H1 (cell line): ENCODE data around the gene CDC14B. TPM values are rescaled to one million over a fixed set of nuclear protein-coding genes. Genes with fewer than 3 reads are reported as not detected.

Source experiments
- CTCF ChIA-PET: fragments of 300-600 bp; sonication (Branson Sonifier 250); formaldehyde crosslinking; loops from one replicate; lab custom pipeline; 2021; ENCODE audit not compliant: partially characterized antibody; lab: Charles Lee
- POLR2A ChIA-PET: fragments of 300-600 bp; sonication (Branson Sonifier 250); formaldehyde crosslinking; loops from one replicate; lab custom pipeline; 2021; ENCODE audit warnings: inconsistent platforms; ENCODE audit not compliant: partially characterized antibody; lab: Charles Lee
- DNase-seq, 2 experiments: peaks; one replicate each; pipeline versions ENCODE4 v3.0.0 to v3.0.0-alpha.2; 2010 to 2022; ENCODE audit warnings: low spot score in 2 of 2, low read depth in 1 of 2, mixed read lengths in 1 of 2
- FAIRE-seq: peaks from 2 replicates; lab custom pipeline; 2011; peaks lifted over from hg19 to GRCh38; lab: Jason Lieb, UNC
- H2AFZ ChIP-seq: 2 replicates; pipeline ENCODE4 v1.8.1; 2012; ENCODE audit warnings: low read length, inconsistent platforms
- H2AK5ac ChIP-seq: 2 replicates; pipeline ENCODE4 v1.6.1; 2013; ENCODE audit warnings: low read depth, low read length
- H2BK120ac ChIP-seq: replicated peaks from 2 replicates; pipeline ENCODE3; 2013; ENCODE audit warnings: low read depth, low read length, inconsistent platforms
- H2BK12ac ChIP-seq: 2 replicates; pipeline ENCODE4 v1.6.1; 2013; ENCODE audit warnings: low read depth, low read length
- H2BK15ac ChIP-seq: 2 replicates; pipeline ENCODE4 v1.6.1; 2013; ENCODE audit warnings: low read length
- H2BK20ac ChIP-seq: 2 replicates; pipeline ENCODE4 v1.6.1; 2013; ENCODE audit warnings: low read length
- H2BK5ac ChIP-seq: 2 replicates; pipeline ENCODE4 v1.6.1; 2013; ENCODE audit warnings: low read depth, low read length
- H3K14ac ChIP-seq: 2 replicates; pipeline ENCODE4 v1.6.1; 2013; ENCODE audit warnings: inconsistent platforms; ENCODE audit not compliant: insufficient read length
- H3K18ac ChIP-seq: 2 replicates; pipeline ENCODE4 v1.6.1; 2013; ENCODE audit warnings: low read length; ENCODE audit errors: extremely low read depth
- H3K23ac ChIP-seq: 2 replicates; pipeline ENCODE4 v1.6.1; 2013; ENCODE audit warnings: inconsistent platforms; ENCODE audit not compliant: insufficient read length
- H3K23me2 ChIP-seq: 2 replicates; pipeline ENCODE4 v1.6.1; 2013; ENCODE audit warnings: low read depth, low read length
- H3K27ac ChIP-seq: 2 replicates; pipeline ENCODE4 v1.6.1; 2011; ENCODE audit warnings: low read depth, low read length, inconsistent platforms
- H3K27me3 ChIP-seq, 4 experiments: replicated peaks in 1 of 4; 1 replicate in 1 of 4; 2 replicates in 3 of 4; pipeline versions ENCODE4 v1.6.1 to v1.8.1; 2011 to 2013; ENCODE audit warnings: low read length in 3 of 4, mild to moderate bottlenecking in 3 of 4, inconsistent platforms in 2 of 4, mixed read lengths in 2 of 4, moderate library complexity in 1 of 4; ENCODE audit not compliant: control insufficient read depth in 3 of 4, insufficient read depth in 3 of 4; ENCODE audit errors: extremely low read depth in 1 of 4
- H3K36me3 ChIP-seq, 4 experiments: 2 replicates each; pipeline versions ENCODE4 v1.6.1 to v1.8.1; 2011 to 2013; ENCODE audit warnings: mild to moderate bottlenecking in 4 of 4, low read length in 3 of 4, moderate library complexity in 2 of 4, control low read depth in 1 of 4, inconsistent platforms in 1 of 4; ENCODE audit not compliant: insufficient read depth in 4 of 4, control insufficient read depth in 2 of 4
- H3K4ac ChIP-seq: replicated peaks from 2 replicates; pipeline ENCODE3; 2013; ENCODE audit warnings: low read length, low read depth, mixed read lengths, inconsistent platforms; ENCODE audit not compliant: insufficient read length
- H3K4me1 ChIP-seq, 4 experiments: replicated peaks in 1 of 4; 1 replicate in 1 of 4; 2 replicates in 3 of 4; pipeline versions ENCODE4 v1.6.1 to v1.8.1; 2011 to 2013; ENCODE audit warnings: low read length in 3 of 4, inconsistent platforms in 2 of 4, mixed read lengths in 1 of 4; ENCODE audit not compliant: insufficient read depth in 4 of 4, control insufficient read depth in 3 of 4
- H3K4me2 ChIP-seq, 2 experiments: 2 replicates each; pipeline versions ENCODE4 v1.6.1 to v1.8.1; 2011 to 2013; ENCODE audit warnings: low read depth in 2 of 2, low read length in 2 of 2, control low read depth in 1 of 2, inconsistent platforms in 1 of 2, mild to moderate bottlenecking in 1 of 2; ENCODE audit not compliant: insufficient read depth in 1 of 2
- H3K4me3 ChIP-seq, 4 experiments: fragments of 200-600, 300-600 bp in 1 of 4; sonication (generic), shearing (Covaris generic), sonication (Bioruptor Twin) in 1 of 4; 2 replicates each; pipeline versions ENCODE4 v1.5.1 to v1.8.1; 2011 to 2016; ENCODE audit warnings: low read length in 4 of 4, low read depth in 3 of 4, control low read depth in 2 of 4, inconsistent platforms in 2 of 4, mild to moderate bottlenecking in 2 of 4, mixed read lengths in 1 of 4, moderate library complexity in 1 of 4; ENCODE audit not compliant: insufficient read depth in 2 of 4; ENCODE audit errors: extremely low read depth in 1 of 4
- H3K56ac ChIP-seq: replicated peaks from 2 replicates; pipeline ENCODE3; 2013; ENCODE audit warnings: low read depth, mild to moderate bottlenecking, mixed read lengths, low read length, inconsistent platforms; ENCODE audit not compliant: insufficient read length
- H3K79me1 ChIP-seq: 2 replicates; pipeline ENCODE4 v1.6.1; 2013; ENCODE audit warnings: low read depth, low read length, control low read depth
- H3K79me2 ChIP-seq, 2 experiments: 2 replicates each; pipeline versions ENCODE4 v1.6.1 to v1.8.1; 2012 to 2013; ENCODE audit warnings: low read length in 2 of 2, mild to moderate bottlenecking in 2 of 2, inconsistent platforms in 1 of 2; ENCODE audit not compliant: insufficient read depth in 2 of 2, control insufficient read depth in 1 of 2
- H3K9ac ChIP-seq, 4 experiments: replicated peaks in 1 of 4; 1 replicate in 1 of 4; 2 replicates in 3 of 4; pipeline versions ENCODE4 v1.6.1 to v1.8.1; 2011 to 2013; ENCODE audit warnings: low read depth in 3 of 4, low read length in 3 of 4, control low read depth in 2 of 4, mild to moderate bottlenecking in 2 of 4, moderate library complexity in 2 of 4, inconsistent platforms in 1 of 4; ENCODE audit errors: extremely low read depth in 1 of 4
- H3K9me3 ChIP-seq, 2 experiments: 2 replicates each; pipeline versions ENCODE4 v1.6.1 to v1.8.1; 2012 to 2013; ENCODE audit warnings: mild to moderate bottlenecking in 2 of 2, moderate library complexity in 2 of 2, control low read depth in 1 of 2, inconsistent platforms in 1 of 2, low read depth in 1 of 2, low read length in 1 of 2, mixed read lengths in 1 of 2; ENCODE audit not compliant: insufficient read depth in 2 of 2
- H4K20me1 ChIP-seq, 2 experiments: replicated peaks in 1 of 2; 2 replicates each; pipeline versions ENCODE3 to v1.8.1; 2011 to 2013; ENCODE audit warnings: inconsistent platforms in 2 of 2, low read length in 2 of 2, mild to moderate bottlenecking in 1 of 2; ENCODE audit not compliant: insufficient read depth in 2 of 2, control insufficient read depth in 1 of 2
- H4K5ac ChIP-seq: 2 replicates; pipeline ENCODE4 v1.6.1; 2013; ENCODE audit warnings: low read length, low read depth, mixed read lengths, inconsistent platforms; ENCODE audit not compliant: insufficient read length
- H4K8ac ChIP-seq: 2 replicates; pipeline ENCODE4 v1.8.0; 2013; ENCODE audit warnings: mild to moderate bottlenecking, moderate library complexity, low read length, inconsistent platforms; ENCODE audit not compliant: insufficient read depth; ENCODE audit errors: extremely low read depth
- H4K91ac ChIP-seq: replicated peaks from 2 replicates; pipeline ENCODE3; 2013; ENCODE audit warnings: low read length, mixed read lengths, inconsistent platforms; ENCODE audit not compliant: insufficient read length
- CBX8 ChIP-seq: fragments of 300-800, 300-1000 bp; sonication (generic); IDR thresholded peaks from 2 replicates; pipeline ENCODE4 v1.7.1; 2016; ENCODE audit warnings: low read depth, low read length, borderline replicate concordance
- CTBP2 ChIP-seq: IDR thresholded peaks from 2 replicates; pipeline ENCODE4 v1.7.0; 2011; ENCODE audit warnings: borderline replicate concordance, mild to moderate bottlenecking, moderate library complexity, mixed read lengths, low read length; ENCODE audit not compliant: insufficient read depth, insufficient read length
- GABPA ChIP-seq: IDR thresholded peaks from 2 replicates; pipeline ENCODE4 v1.6.1; 2011; ENCODE audit warnings: mild to moderate bottlenecking, low read length, moderate library complexity, borderline replicate concordance; ENCODE audit not compliant: insufficient read depth
- HDAC2 ChIP-seq, 2 experiments: fragments of 300-600 bp in 1 of 2; sonication (generic) in 1 of 2; IDR thresholded peaks; 2 replicates each; pipeline ENCODE4 v1.6.1; 2011 to 2012; ENCODE audit warnings: low read depth in 2 of 2, low read length in 2 of 2, mild to moderate bottlenecking in 2 of 2, moderate library complexity in 2 of 2, borderline replicate concordance in 1 of 2, inconsistent platforms in 1 of 2
- HDAC6 ChIP-seq: IDR thresholded peaks from one replicate; pipeline ENCODE4 v1.7.1; 2012; ENCODE audit warnings: low read depth, mild to moderate bottlenecking, inconsistent platforms, low read length, moderate library complexity
- MAX ChIP-seq: IDR thresholded peaks from 2 replicates; pipeline ENCODE4 v1.6.1; 2012; ENCODE audit warnings: inconsistent platforms
- PHF8 ChIP-seq: fragments of 200-600 bp; sonication (generic); conservative IDR thresholded peaks from 2 replicates; pipeline ENCODE4 v1.7.1; 2012; ENCODE audit warnings: low read depth, mild to moderate bottlenecking, inconsistent platforms, low read length, moderate library complexity
- POU5F1 ChIP-seq: IDR thresholded peaks from 2 replicates; pipeline ENCODE4 v1.6.1; 2011; ENCODE audit warnings: low read depth, mild to moderate bottlenecking, low read length, moderate library complexity
- RBBP5 ChIP-seq: IDR thresholded peaks from 2 replicates; pipeline ENCODE4 v1.7.1; 2012; ENCODE audit warnings: low read depth, mild to moderate bottlenecking, inconsistent platforms, low read length, moderate library complexity, borderline replicate concordance
- RFX5 ChIP-seq: IDR thresholded peaks from 2 replicates; pipeline ENCODE4 v1.6.1; 2011; ENCODE audit warnings: low read depth, low read length, improper control_type of control experiment, borderline replicate concordance
- ZNF274 ChIP-seq: IDR thresholded peaks from 2 replicates; pipeline ENCODE4 v1.7.0; 2012; ENCODE audit warnings: low read length, borderline replicate concordance; ENCODE audit errors: extremely low read depth
- WGBS, 2 experiments: shearing (Covaris generic) in 1 of 2; methylation state at CpG; one replicate each; pipeline versions ENCODE4 v1.1.6 to v1.1.7; 2013 to 2015; ENCODE audit warnings: low lambda C conversion rate in 2 of 2, mixed read lengths in 2 of 2, inconsistent platforms in 1 of 2, low coverage in 1 of 2, missing lambda C conversion rate in 1 of 2; ENCODE audit not compliant: insufficient replicate concordance in 2 of 2, insufficient coverage in 1 of 2, insufficient read length in 1 of 2; ENCODE audit errors: extremely low coverage in 1 of 2, missing lambda C conversion rate in 1 of 2; 5-methylcytosine and 5-hydroxymethylcytosine counted together
- polyA plus RNA-seq, 7 experiments: library from polyadenylated mRNA; depleted of rRNA in 3 of 7; stranded (reverse) in 5 of 7; unstranded in 2 of 7; fragments of >200 nt in 5 of 7; fragments of 200-250 nt in 2 of 7; gene quantifications; 1 replicate in 5 of 7; 2 replicates in 1 of 7; 4 replicates in 1 of 7; pipeline versions ENCODE4 v1.2.1 to v1.2.3, GENCODE V29; 2011 to 2013; ENCODE audit warnings: missing spikeins in 2 of 7, mixed read lengths in 2 of 7
- total RNA-seq: library from RNA; stranded (reverse); fragmentation: NEBNext Ultra II Directional; extraction: Animal tissue kit (Norgen Biotek cat#: 25700); gene quantifications from 2 replicates; pipeline ENCODE4 v1.2.1, GENCODE V29; 2021

Gene CDC14B
- total and polyA plus RNA-seq, 2 of the 8 experiments (the other 6 are each of a cell fraction or from before 2014, with no cell fraction given), result 17.2 to 44.6 TPM

- no peak overlapping the region for H3K4me2 ChIP-seq
- no peaks in the 10 kb centered on the region for H3K27me3 ChIP-seq
- no peak overlapping the region for H2BK5ac ChIP-seq
- ChIA-PET CTCF (interaction anchor here (0.8 to 1.2 kb wide), 3 partner anchors 16 to 72 kb away, joined by 3 to 5 read pairs (median 3); no protein-coding TSS in a partner anchor), POLR2A (interaction anchor here (1.0 kb wide), 1 partner anchor 10 kb away, joined by 3 read pairs; no protein-coding TSS in a partner anchor)
- no peak overlapping the region for H3K4me3 ChIP-seq
- DNase-seq (no peak), FAIRE-seq (no peak)
- no peaks in the 10 kb centered on the region for H3K23me2 ChIP-seq
- H3K9ac ChIP-seq, result no peak overlapping the region
- H4K91ac ChIP-seq, result no peak overlapping the region
- no peak overlapping the region for H3K4ac ChIP-seq
- no peaks in the 10 kb centered on the region for H3K79me2 ChIP-seq
- H3K23ac ChIP-seq, result no peak overlapping the region
- H3K18ac ChIP-seq, result no peak overlapping the region
- no peak overlapping the region for H3K14ac ChIP-seq
- H2BK120ac ChIP-seq, result no peak overlapping the region
- WGBS, 2 experiments, result 91% methylated on average over 9 of the region's 9 CpGs; no CpG with 5 or more reads in 1 of the 2 experiments
- no peaks in the 10 kb centered on the region for H3K9me3 ChIP-seq
- no peak overlapping the region for H4K8ac ChIP-seq
- H3K36me3 ChIP-seq, result peaks cover 0 to 7% (median 0%) of the 10 kb centered on the region in 4 experiments; a peak in 2 of 8 replicates
- H3K4me1 ChIP-seq, result no peaks in the 10 kb centered on the region
- H2BK20ac ChIP-seq, result no peak overlapping the region
- H2AFZ ChIP-seq, result no peak overlapping the region
- H3K56ac ChIP-seq, result no peak overlapping the region
- H2BK15ac ChIP-seq, result no peak overlapping the region
- H2AK5ac ChIP-seq, result no peak overlapping the region
- no peak overlapping the region for H4K5ac ChIP-seq
- H2BK12ac ChIP-seq, result no peak overlapping the region
- peaks cover 0 to 4% of the 10 kb centered on the region in 2 experiments for H4K20me1 ChIP-seq
- no peak overlapping the region for H3K27ac ChIP-seq
- no peaks in the 10 kb centered on the region for H3K79me1 ChIP-seq
- TF ChIP-seq MAX, result no peak
- TF ChIP-seq GABPA, result no peak
- TF ChIP-seq POU5F1, result no peak
- no peak for TF ChIP-seq HDAC6
- no peak for TF ChIP-seq ZNF274
- TF ChIP-seq PHF8, result no peak
- TF ChIP-seq RBBP5, result no peak
- TF ChIP-seq CTBP2, result no peak
- TF ChIP-seq RFX5, result no peak
- no peak for TF ChIP-seq HDAC2 (IDR thresholded peaks at IDR 0.05; ENCODE audit: borderline replicate concordance in 1 of 2, low read depth in 2 of 2, low read length in 2 of 2)
- TF ChIP-seq CBX8, result no peak
Measured at GRCh38 chr9:96514108-96514799, 105.4 kb downstream of the CDC14B start.
